Measurements from ENCODE around the gene MIOS.

DNA sequence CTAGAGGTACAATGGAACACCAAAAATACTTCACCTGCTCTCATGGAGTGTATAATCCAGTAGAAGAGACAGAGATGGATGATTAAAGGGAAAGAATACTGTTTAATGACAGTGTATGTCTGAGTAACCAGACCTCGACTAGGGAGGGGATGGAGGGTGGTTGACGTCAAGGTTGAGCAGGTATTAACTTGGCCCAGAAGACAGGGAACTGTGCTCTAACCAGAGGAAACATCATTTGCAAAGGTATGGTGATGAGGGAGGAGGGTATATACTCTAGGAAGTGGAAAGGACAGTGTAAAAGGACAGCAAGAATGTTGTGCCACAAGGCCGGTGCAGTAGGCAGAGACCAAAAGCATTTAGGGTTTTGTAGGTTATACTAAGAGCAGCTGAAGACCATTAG is 2.9 kb downstream of the MIOS start:
- TF ChIP-seq EZH2 (optimal IDR thresholded peaks at IDR 0.05; ENCODE audit: low read depth, low read length), result no peak
- TF ChIP-seq, protein P1, sequence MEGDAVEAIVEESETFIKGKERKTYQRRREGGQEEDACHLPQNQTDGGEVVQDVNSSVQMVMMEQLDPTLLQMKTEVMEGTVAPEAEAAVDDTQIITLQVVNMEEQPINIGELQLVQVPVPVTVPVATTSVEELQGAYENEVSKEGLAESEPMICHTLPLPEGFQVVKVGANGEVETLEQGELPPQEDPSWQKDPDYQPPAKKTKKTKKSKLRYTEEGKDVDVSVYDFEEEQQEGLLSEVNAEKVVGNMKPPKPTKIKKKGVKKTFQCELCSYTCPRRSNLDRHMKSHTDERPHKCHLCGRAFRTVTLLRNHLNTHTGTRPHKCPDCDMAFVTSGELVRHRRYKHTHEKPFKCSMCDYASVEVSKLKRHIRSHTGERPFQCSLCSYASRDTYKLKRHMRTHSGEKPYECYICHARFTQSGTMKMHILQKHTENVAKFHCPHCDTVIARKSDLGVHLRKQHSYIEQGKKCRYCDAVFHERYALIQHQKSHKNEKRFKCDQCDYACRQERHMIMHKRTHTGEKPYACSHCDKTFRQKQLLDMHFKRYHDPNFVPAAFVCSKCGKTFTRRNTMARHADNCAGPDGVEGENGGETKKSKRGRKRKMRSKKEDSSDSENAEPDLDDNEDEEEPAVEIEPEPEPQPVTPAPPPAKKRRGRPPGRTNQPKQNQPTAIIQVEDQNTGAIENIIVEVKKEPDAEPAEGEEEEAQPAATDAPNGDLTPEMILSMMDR (IDR thresholded peaks at IDR 0.05; ENCODE audit: low read length), result no peak

Data from MM.1S (cell line).